GM23338 (cell line): Measurements from ENCODE around the gene TPRG1.
A peak's percentile ranks its signal among the peaks of the same experiment; 100 is the strongest.

Experiments used
- CREB1 ChIP-seq: fragments of 250-450 bp; sonication (Bioruptor Pico); IDR thresholded peaks from 2 replicates; pipeline ENCODE4 v1.5.0; 2020; ENCODE audit warnings: low read depth, mild to moderate bottlenecking, moderate library complexity
- CTCF ChIP-seq, 2 experiments: fragments of 200-600 bp in 1 of 2; sonication (generic) in 1 of 2; conservative IDR thresholded peaks; 2 replicates each; pipeline versions ENCODE4 v1.5.1 to v1.6.1; 2016 to 2017; ENCODE audit warnings: antibody characterized with exemption in 2 of 2, low read depth in 2 of 2, mild to moderate bottlenecking in 2 of 2, moderate library complexity in 1 of 2
- ETS1 ChIP-seq: IDR thresholded peaks from 2 replicates; pipeline ENCODE4 v1.6.1; 2016; ENCODE audit warnings: antibody characterized with exemption
- EZH2 ChIP-seq: fragments of 200-600 bp; sonication (generic); IDR thresholded peaks from one replicate; pipeline ENCODE4 v1.8.0; 2017; ENCODE audit warnings: antibody characterized with exemption, mild to moderate bottlenecking, low read depth; ENCODE audit not compliant: unreplicated experiment
- EZH2phosphoT487 ChIP-seq: fragments of 200-600 bp; sonication (generic); IDR thresholded peaks from one replicate; pipeline ENCODE4 v1.8.1; 2018; ENCODE audit warnings: antibody characterized with exemption; ENCODE audit not compliant: unreplicated experiment
- JUNB ChIP-seq: IDR thresholded peaks from one replicate; pipeline ENCODE4 v1.6.1; 2016; ENCODE audit warnings: antibody characterized with exemption; ENCODE audit not compliant: unreplicated experiment
- POLR2AphosphoS5 ChIP-seq: IDR thresholded peaks from 2 replicates; pipeline ENCODE4 v1.6.1; 2016; ENCODE audit warnings: antibody characterized with exemption, low read depth
- REST ChIP-seq: IDR thresholded peaks from one replicate; pipeline ENCODE4 v1.6.1; 2018; ENCODE audit warnings: antibody characterized with exemption; ENCODE audit not compliant: unreplicated experiment
- STAT1 ChIP-seq: IDR thresholded peaks from one replicate; pipeline ENCODE4 v1.6.1; 2016; ENCODE audit warnings: antibody characterized with exemption; ENCODE audit not compliant: unreplicated experiment
- ZNF114 ChIP-seq: fragments of 250-450 bp; sonication (Bioruptor Pico); IDR thresholded peaks from 2 replicates; pipeline ENCODE4 v1.5.0; 2020; ENCODE audit warnings: mild to moderate bottlenecking, moderate library complexity
- ZNF331 ChIP-seq: fragments of 250-450 bp; sonication (Bioruptor Pico); IDR thresholded peaks from 2 replicates; pipeline ENCODE4 v1.5.0; 2020; ENCODE audit warnings: low read depth, mild to moderate bottlenecking, moderate library complexity

- TF ChIP-seq POLR2AphosphoS5 = no peak
- no peak for TF ChIP-seq STAT1
- no peak for TF ChIP-seq EZH2phosphoT487
- no peak for TF ChIP-seq EZH2
- TF ChIP-seq CTCF (conservative IDR thresholded peaks at IDR 0.05; ENCODE audit: low read depth in 2 of 2) = 0 out of 4 replicates have a peak, but pooled peaks have one; percentile 9 to 11
- TF ChIP-seq ETS1 = no peak
- TF ChIP-seq ZNF331 (CRISPR knock-in tag) = no peak
- no peak for TF ChIP-seq REST
- no peak for TF ChIP-seq CREB1 (CRISPR knock-in tag)
- TF ChIP-seq ZNF114 (CRISPR knock-in tag) = no peak
- no peak for TF ChIP-seq JUNB
Measured at GRCh38 chr3:189337673-189338091, 165.9 kb downstream of the TPRG1 start.
